KMS-11 (cell line): Measurements from ENCODE around the gene TANC1.

Experiments used
- H2AFZ ChIP-seq: fragments of 200-600 bp; sonication (generic); 2 replicates; pipeline ENCODE4 v1.6.1; 2016; ENCODE audit warnings: antibody characterized with exemption, mixed run types, low read depth
- H3K27ac ChIP-seq: fragments of 200-600 bp; sonication (generic); 2 replicates; pipeline ENCODE4 v1.6.1; 2016; ENCODE audit warnings: mild to moderate bottlenecking, mixed run types
- H3K27me3 ChIP-seq: fragments of 200-600 bp; sonication (generic); 2 replicates; pipeline ENCODE4 v1.6.1; 2017; ENCODE audit warnings: mild to moderate bottlenecking, low read depth, mixed run types, moderate library complexity; ENCODE audit not compliant: insufficient read depth
- H3K36me3 ChIP-seq: fragments of 200-600 bp; sonication (generic); 2 replicates; pipeline ENCODE4 v1.6.1; 2017; ENCODE audit warnings: mild to moderate bottlenecking, mixed run types; ENCODE audit not compliant: insufficient read depth
- H3K4me1 ChIP-seq: fragments of 200-600 bp; sonication (generic); 2 replicates; pipeline ENCODE4 v1.6.1; 2016; ENCODE audit warnings: mild to moderate bottlenecking, low read depth, mixed run types; ENCODE audit not compliant: poor library complexity, severe bottlenecking
- H3K4me2 ChIP-seq: fragments of 200-600 bp; sonication (generic); 2 replicates; pipeline ENCODE4 v1.7.0; 2016; ENCODE audit warnings: mild to moderate bottlenecking, mixed run types
- H3K4me3 ChIP-seq: fragments of 200-600 bp; sonication (generic); IDR thresholded peaks from 2 replicates; pipeline ENCODE4 v1.6.1; 2017; ENCODE audit warnings: low read depth, low read length, mixed read lengths; ENCODE audit not compliant: insufficient read depth
- H3K79me2 ChIP-seq: fragments of 200-600 bp; sonication (generic); 2 replicates; pipeline ENCODE4 v1.6.1; 2016; ENCODE audit warnings: low read depth, mixed run types; ENCODE audit not compliant: insufficient read depth
- H3K9ac ChIP-seq: fragments of 200-600 bp; sonication (generic); 2 replicates; pipeline ENCODE4 v1.6.1; 2016; ENCODE audit warnings: mild to moderate bottlenecking, mixed run types
- H4K20me1 ChIP-seq: fragments of 200-600 bp; sonication (generic); 2 replicates; pipeline ENCODE4 v1.6.1; 2016; ENCODE audit warnings: mild to moderate bottlenecking, mixed run types; ENCODE audit not compliant: insufficient read depth
- TF ChIP-seq, protein P1 (sequence below): fragments of 200-600 bp; sonication (generic); conservative IDR thresholded peaks from 2 replicates; pipeline ENCODE4 v1.6.1; 2017; ENCODE audit warnings: low read depth, mild to moderate bottlenecking, antibody characterized with exemption, low read length, moderate library complexity, mixed read lengths

Gene TANC1

GRCh38 chr2:159017837-159018236 lies 49.4 kb downstream of the TANC1 start:
- Histone ChIP-seq H3K4me2 (no peak overlapping the region), H2AFZ (no peak overlapping the region), H4K20me1 (no peaks in the 10 kb centered on the region), H3K36me3 (peaks cover 6% of the 10 kb centered on the region; the same call in 1 of the 2 replicates), H3K4me1 (no peaks in the 10 kb centered on the region), H3K4me3 (no peak overlapping the region), H3K27me3 (no peaks in the 10 kb centered on the region), H3K9ac (no peak overlapping the region), H3K27ac (no peak overlapping the region), H3K79me2 (peaks cover 22% of the 10 kb centered on the region; the same call in 1 of the 2 replicates)
- TF ChIP-seq, protein P1, sequence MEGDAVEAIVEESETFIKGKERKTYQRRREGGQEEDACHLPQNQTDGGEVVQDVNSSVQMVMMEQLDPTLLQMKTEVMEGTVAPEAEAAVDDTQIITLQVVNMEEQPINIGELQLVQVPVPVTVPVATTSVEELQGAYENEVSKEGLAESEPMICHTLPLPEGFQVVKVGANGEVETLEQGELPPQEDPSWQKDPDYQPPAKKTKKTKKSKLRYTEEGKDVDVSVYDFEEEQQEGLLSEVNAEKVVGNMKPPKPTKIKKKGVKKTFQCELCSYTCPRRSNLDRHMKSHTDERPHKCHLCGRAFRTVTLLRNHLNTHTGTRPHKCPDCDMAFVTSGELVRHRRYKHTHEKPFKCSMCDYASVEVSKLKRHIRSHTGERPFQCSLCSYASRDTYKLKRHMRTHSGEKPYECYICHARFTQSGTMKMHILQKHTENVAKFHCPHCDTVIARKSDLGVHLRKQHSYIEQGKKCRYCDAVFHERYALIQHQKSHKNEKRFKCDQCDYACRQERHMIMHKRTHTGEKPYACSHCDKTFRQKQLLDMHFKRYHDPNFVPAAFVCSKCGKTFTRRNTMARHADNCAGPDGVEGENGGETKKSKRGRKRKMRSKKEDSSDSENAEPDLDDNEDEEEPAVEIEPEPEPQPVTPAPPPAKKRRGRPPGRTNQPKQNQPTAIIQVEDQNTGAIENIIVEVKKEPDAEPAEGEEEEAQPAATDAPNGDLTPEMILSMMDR = no peak

- Histone ChIP-seq H3K27ac (no peak overlapping the region), H3K4me1 (no peaks in the 10 kb centered on the region), H3K27me3 (no peaks in the 10 kb centered on the region), H2AFZ (no peak overlapping the region), H3K9ac (no peak overlapping the region), H3K36me3 (peaks cover 6% of the 10 kb centered on the region; the same call in 1 of the 2 replicates), H3K4me2 (no peak overlapping the region), H3K79me2 (peaks cover 15% of the 10 kb centered on the region; the same call in 1 of the 2 replicates), H4K20me1 (no peaks in the 10 kb centered on the region), H3K4me3 (no peak overlapping the region)
- TF ChIP-seq, protein P1 = no peak
These were observed 50.6 kb downstream of the TANC1 start for GRCh38 chr2:159019021-159019420.

GRCh38 chr2:159022019-159022418 lies 53.6 kb downstream of the TANC1 start:
- H3K27me3 ChIP-seq = no peaks in the 10 kb centered on the region
- H3K27ac ChIP-seq = no peak overlapping the region
- H3K4me2 ChIP-seq = no peak overlapping the region
- no peaks in the 10 kb centered on the region for H4K20me1 ChIP-seq
- H2AFZ ChIP-seq = no peak overlapping the region
- H3K79me2 ChIP-seq = peaks cover 17% of the 10 kb centered on the region; the same call in 1 of the 2 replicates
- no peaks in the 10 kb centered on the region for H3K4me1 ChIP-seq
- no peaks in the 10 kb centered on the region for H3K36me3 ChIP-seq
- TF ChIP-seq, protein P1 = no peak
- H3K9ac ChIP-seq = no peak overlapping the region
- H3K4me3 ChIP-seq = no peak overlapping the region

DNA sequence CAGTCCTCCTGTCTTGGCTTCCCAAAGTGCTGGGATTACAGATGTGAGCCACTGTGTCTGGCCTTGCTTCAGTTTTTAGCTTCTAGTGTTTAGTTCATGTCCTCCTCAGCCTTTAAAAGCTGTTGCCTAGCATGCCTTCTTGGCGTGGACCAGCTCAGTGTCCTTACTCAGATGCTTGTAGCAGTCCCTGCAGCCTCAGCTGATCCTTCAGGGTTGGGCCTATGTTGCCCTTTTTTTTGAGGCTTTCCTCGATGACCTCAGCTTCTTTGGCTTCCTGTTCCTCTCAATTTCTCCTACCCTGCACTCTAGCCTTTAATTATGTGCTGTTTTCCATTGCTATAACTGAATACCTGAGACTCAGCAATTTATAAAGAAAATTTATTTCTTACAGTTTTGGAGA lies 57.7 kb downstream of the TANC1 start:
- Histone ChIP-seq H3K79me2 (peaks cover 36% of the 10 kb centered on the region; the same call in 1 of the 2 replicates), H3K4me3 (no peak overlapping the region), H3K27ac (no peak overlapping the region), H3K9ac (no peak overlapping the region), H3K4me1 (peaks cover 17% of the 10 kb centered on the region), H3K27me3 (no peaks in the 10 kb centered on the region), H3K4me2 (no peak overlapping the region), H2AFZ (no peak overlapping the region), H3K36me3 (no peaks in the 10 kb centered on the region), H4K20me1 (no peaks in the 10 kb centered on the region)
- TF ChIP-seq, protein P1 = no peak
